Mucosa of descending colon (tissue), 3 donors: ENCODE data around the gene CS. TPM values are rescaled to one million over a fixed set of nuclear protein-coding genes. Genes with fewer than 3 reads are reported as not detected.
"Not testable (repeated sequence)": the region's sequence is repeated elsewhere in the genome, so short reads cannot be mapped to it uniquely, and the experiment has no call there.

Experiments used
- ATAC-seq: fragments of 200-7000 bp; cut with Tn5 transposase; one replicate; pipeline ENCODE4 v1.9.1; 2020; ENCODE audit warnings: mild to moderate bottlenecking, moderate library complexity
- DNase-seq, 3 donors: peaks; one replicate each; pipeline ENCODE4 v3.0.0-alpha.2; 2020
- H3K36me3 ChIP-seq: fragments of 200-600 bp; one replicate; pipeline ENCODE4 v1.8.0; 2021; ENCODE audit warnings: low read depth, mild to moderate bottlenecking
- H3K4me1 ChIP-seq: fragments of 200-600 bp; one replicate; pipeline ENCODE4 v1.8.0; 2021; ENCODE audit warnings: low read depth, mild to moderate bottlenecking
- H3K4me3 ChIP-seq: fragments of 200-600 bp; one replicate; pipeline ENCODE4 v1.8.0; 2021; ENCODE audit warnings: mild to moderate bottlenecking
- H3K9me3 ChIP-seq: fragments of 200-600 bp; one replicate; pipeline ENCODE4 v1.8.0; 2021; ENCODE audit warnings: mild to moderate bottlenecking
- CTCF ChIP-seq: fragments of 200-600 bp; IDR thresholded peaks from one replicate; pipeline ENCODE4 v1.8.0; 2022; ENCODE audit warnings: antibody characterized with exemption, mild to moderate bottlenecking
- intact Hi-C, 2 donors: fragments of 100-400 bp; cut with DNase I in 1 of 2; cut with micrococcal nuclease in 1 of 2; formaldehyde crosslinking; loops; one replicate each; pipeline versions ENCODE4 v1.11.0 to v1.11.1; 2022; cut with DNase I, micrococcal nuclease
- total RNA-seq, 3 donors: library from RNA; stranded (reverse); fragmentation: NEBNext Ultra II Directional in 2 of 3; extraction: Animal tissue kit (Norgen Biotek cat#: 25700) in 2 of 3; gene quantifications; one replicate each; pipeline versions ENCODE4 v1.2.1 to v1.2.4, GENCODE V29; 2021 to 2023
- donor health status: DM: no; HTN: no; CAD: no; lungs with moderate emphysema.
- donor health status: DM: no; HTN: no; CAD: no.
- donor health status: DM: no; HTN: yes; CAD: no.

CS gene
- total RNA-seq, 3 donors from 2014 or later: 261 to 344 (median 332) TPM

GRCh38 chr12:56326126-56326525, 26.0 kb upstream of the CS start:
- Histone ChIP-seq H3K4me3 (no peak overlapping the region), H3K9me3 (no peaks in the 10 kb centered on the region), H3K4me1 (no peaks in the 10 kb centered on the region), H3K36me3 (no peaks in the 10 kb centered on the region)
- no peak for TF ChIP-seq CTCF
- ATAC-seq: no peak
- intact Hi-C loops: no loop called here
- no peak for DNase-seq

- H3K4me1 ChIP-seq: no peaks in the 10 kb centered on the region
- intact Hi-C loops: no loop called here
- no peak for TF ChIP-seq CTCF
- H3K4me3 ChIP-seq: no peak overlapping the region
- no peaks in the 10 kb centered on the region for H3K9me3 ChIP-seq
- ATAC-seq (no peak), DNase-seq (no peak)
- no peaks in the 10 kb centered on the region for H3K36me3 ChIP-seq
These were observed 24.1 kb upstream of the CS start for GRCh38 chr12:56324206-56324605.

GRCh38 chr12:56321610-56322009, 21.5 kb upstream of the CS start:
- H3K4me1 ChIP-seq, ATAC-seq, H3K4me3 ChIP-seq, intact Hi-C loops, DNase-seq, H3K36me3 ChIP-seq, H3K9me3 ChIP-seq: not testable (repeated sequence)

- Histone ChIP-seq H3K9me3 (no peaks in the 10 kb centered on the region), H3K36me3 (no peaks in the 10 kb centered on the region), H3K4me3 (no peak overlapping the region), H3K4me1 (no peaks in the 10 kb centered on the region)
- TF ChIP-seq CTCF: no peak
- intact Hi-C loops: no loop called here
- no peak for ATAC-seq
- no peak for DNase-seq
These were observed 20.9 kb upstream of the CS start for GRCh38 chr12:56321027-56321426.

- ATAC-seq (no peak), DNase-seq (no peak)
- H3K9me3 ChIP-seq: no peaks in the 10 kb centered on the region
- intact Hi-C loops: no loop called here
- TF ChIP-seq CTCF: no peak
- no peak overlapping the region for H3K4me3 ChIP-seq
- H3K4me1 ChIP-seq: peaks cover 11% of the 10 kb centered on the region
- H3K36me3 ChIP-seq: no peaks in the 10 kb centered on the region
These were observed 17.5 kb upstream of the CS start for GRCh38 chr12:56317675-56318074.

- peak within 1 kb of the TSS; percentile 50 for H3K4me3 ChIP-seq
- peak; percentile 96 to 97 (median 96) for DNase-seq
- intact Hi-C loops: no loop called here
- H3K36me3 ChIP-seq: no peaks in the 10 kb centered on the region
- TF ChIP-seq CTCF: no peak
- H3K4me1 ChIP-seq: peaks cover 11% of the 10 kb centered on the region
- no peaks in the 10 kb centered on the region for H3K9me3 ChIP-seq
- ATAC-seq: peak; percentile 93
These were observed 15.7 kb upstream of the CS start, which contains the start of gene CNPY2 for GRCh38 chr12:56315622-56316473. TSS of gene CNPY2 (minus strand) at chr12:56315988. CDS start at chr12:56315217, 771 bp downstream.
